ENCODE results near the gene PCAT6.

PCAT6 gene

DNA sequence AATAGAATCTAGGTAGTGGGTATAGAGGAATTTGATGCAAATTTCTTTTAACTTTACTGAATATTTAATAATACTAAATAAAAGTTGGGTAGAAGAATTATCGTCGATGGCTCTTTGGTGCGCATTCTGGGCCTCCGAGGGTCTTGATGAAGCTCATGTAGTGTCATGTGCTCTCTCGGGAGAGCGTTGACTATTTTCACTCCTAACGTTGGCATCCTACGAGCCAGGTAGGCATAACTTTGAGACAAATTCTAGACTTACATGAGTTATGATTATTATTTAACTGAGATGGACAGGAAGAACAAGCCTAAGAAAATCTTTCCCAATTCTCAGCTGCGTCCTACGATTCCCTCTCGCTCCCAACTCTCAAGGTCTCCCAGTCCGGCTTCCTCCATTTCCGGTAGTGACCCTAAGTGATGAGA lies 550 bp upstream of the PCAT6 start:
- ChIA-PET CTCF (interaction anchor here (1.0 kb wide), 1 partner anchor 47 kb away, joined by 3 read pairs; no protein-coding TSS in a partner anchor), POLR2A (ENCODE audit: low non-redundant PET) (interaction anchor here (1.0 to 1.1 kb wide), 3 partner anchors 51 to 78 kb away, joined by 3 to 4 read pairs (median 3); partner anchors contain the start of gene RABIF)
- H3K27ac ChIP-seq: peak overlapping the region; percentile 55
- TF ChIP-seq CTCF (conservative IDR thresholded peaks at IDR 0.05; ENCODE audit: low read depth): no peak
- no peak for DNase-seq (ENCODE audit: low spot score)

DNA sequence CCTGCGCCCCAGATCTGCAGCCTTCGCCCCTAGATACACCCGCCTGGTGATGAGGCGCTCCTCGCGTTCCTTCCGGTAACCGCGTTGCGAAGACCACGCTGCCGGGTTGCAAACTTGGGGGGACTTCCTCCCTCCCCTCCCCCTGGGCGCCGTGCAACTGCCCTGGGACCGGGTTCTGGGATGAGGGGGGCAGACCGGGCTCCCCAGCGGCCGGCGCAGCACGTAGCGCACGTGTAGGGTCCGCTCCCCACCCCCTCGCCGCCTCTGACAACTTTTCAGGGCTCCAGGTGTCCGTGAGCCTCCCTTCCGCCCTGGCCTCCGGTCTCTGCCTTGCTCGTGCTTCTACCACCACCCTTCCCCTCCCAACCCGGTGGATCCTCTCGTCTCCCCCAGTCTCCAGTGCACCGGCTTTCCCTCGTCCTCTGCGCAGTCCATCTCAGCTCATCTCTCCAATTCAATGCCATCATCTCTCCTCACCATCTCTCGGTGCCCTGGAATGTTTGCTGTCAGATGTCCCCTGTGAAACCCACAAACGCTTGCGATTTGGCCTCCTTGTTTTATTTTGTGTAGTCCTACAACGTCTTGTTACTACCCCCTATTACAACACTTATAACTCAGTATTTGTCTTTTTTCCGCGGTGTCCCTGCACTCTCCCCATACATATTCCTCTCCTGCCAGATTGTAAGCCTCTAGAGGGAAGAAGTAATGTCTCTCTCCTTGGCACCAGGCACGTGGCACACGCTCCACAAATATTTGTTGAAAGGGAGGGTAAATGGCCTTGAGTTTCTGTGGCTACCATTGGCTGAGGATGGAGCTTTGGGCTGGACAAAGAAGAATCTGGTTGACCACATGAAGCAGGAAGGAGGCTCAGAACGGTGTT lies 782 bp downstream of the PCAT6 start:
- CTCF ChIA-PET: interaction anchor here (0.5 to 0.8 kb wide), 3 partner anchors 51 to 457 kb away, joined by 3 to 5 read pairs (median 3); no protein-coding TSS in a partner anchor
- POLR2A ChIA-PET (ENCODE audit: low non-redundant PET): interaction anchor here (0.6 to 1.1 kb wide), 4 partner anchors 11 to 77 kb away, joined by 3 to 4 read pairs (median 4); partner anchors contain the start of gene RABIF
- no peak for DNase-seq (ENCODE audit: low spot score)
- H3K27ac ChIP-seq: peak overlapping the region; percentile 55; the same call in 1 of the 2 replicates
- TF ChIP-seq CTCF (conservative IDR thresholded peaks at IDR 0.05; ENCODE audit: low read depth): no peak

GRCh38 chr1:202812176-202813026 lies 1.6 kb downstream of the PCAT6 start:
- ChIA-PET POLR2A (ENCODE audit: low non-redundant PET) (interaction anchor here (0.6 kb wide), 2 partner anchors 24 to 55 kb away, joined by 4 read pairs; no protein-coding TSS in a partner anchor), CTCF (interaction anchor here (0.7 to 0.8 kb wide), 2 partner anchors 51 to 456 kb away, joined by 3 to 5 read pairs; no protein-coding TSS in a partner anchor)
- peak; percentile 59 for DNase-seq (ENCODE audit: low spot score)
- TF ChIP-seq CTCF (conservative IDR thresholded peaks at IDR 0.05; ENCODE audit: low read depth): no peak
- no peak overlapping the region for H3K27ac ChIP-seq

GRCh38 chr1:202815120-202815519 lies 4.4 kb downstream of the PCAT6 start:
- TF ChIP-seq CTCF (conservative IDR thresholded peaks at IDR 0.05; ENCODE audit: low read depth): no peak
- H3K27ac ChIP-seq: no peak overlapping the region
- no peak for DNase-seq (ENCODE audit: low spot score)
- ChIA-PET POLR2A (ENCODE audit: low non-redundant PET) (no interaction called here), CTCF (interaction anchor here (0.6 kb wide), 1 partner anchor 71 kb away, joined by 3 read pairs; no protein-coding TSS in a partner anchor)

DNA sequence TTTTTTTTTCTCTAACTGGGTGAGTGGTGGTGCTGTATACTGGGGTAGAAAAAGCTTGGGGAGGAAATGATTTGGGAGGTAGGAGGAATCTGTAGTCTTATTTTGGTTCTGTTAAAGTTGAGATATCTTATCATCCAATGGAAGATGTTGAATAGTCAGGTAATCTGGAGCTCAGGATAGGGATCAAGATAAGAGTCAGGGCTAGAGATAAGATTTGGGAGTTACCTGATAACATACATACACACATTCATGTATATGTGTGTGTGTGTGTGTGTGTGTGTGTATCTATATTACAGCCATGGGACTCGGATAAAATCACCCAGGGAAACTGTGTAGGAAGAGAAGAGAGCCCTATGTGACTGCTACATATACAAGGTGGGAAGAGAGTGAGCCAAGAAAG lies 8.1 kb downstream of the PCAT6 start:
- ChIA-PET POLR2A (ENCODE audit: low non-redundant PET) (no interaction called here), CTCF (interaction anchor here (0.5 to 0.8 kb wide), 3 partner anchors 21 to 894 kb away, joined by 3 to 5 read pairs (median 3); no protein-coding TSS in a partner anchor)
- H3K27ac ChIP-seq: no peak overlapping the region
- no peak for DNase-seq (ENCODE audit: low spot score)
- TF ChIP-seq CTCF (conservative IDR thresholded peaks at IDR 0.05; ENCODE audit: low read depth): no peak

DNA sequence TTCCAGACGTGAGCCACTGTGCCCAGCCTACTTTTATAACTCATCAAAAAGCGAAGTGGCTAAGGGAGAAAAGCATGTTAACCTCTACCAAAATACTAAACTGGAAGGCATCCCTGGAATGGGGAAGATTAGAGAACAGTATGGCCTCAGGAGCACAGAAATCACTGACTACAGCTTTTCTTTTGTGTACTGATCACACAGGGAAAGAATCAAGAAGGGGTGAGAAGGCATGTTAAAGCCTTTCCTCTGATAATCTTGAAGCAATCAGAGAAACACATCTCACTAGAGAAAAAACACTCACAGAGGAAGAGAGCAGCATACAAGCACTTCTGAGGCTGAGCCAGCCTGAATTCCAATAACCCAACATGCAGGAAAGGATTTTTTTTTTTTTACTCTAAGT lies 10.7 kb downstream of the PCAT6 start:
- no peak overlapping the region for H3K27ac ChIP-seq
- CTCF ChIA-PET: interaction anchor here (0.6 to 0.7 kb wide), 3 partner anchors 54 to 926 kb away, joined by 4 to 7 read pairs (median 5); no protein-coding TSS in a partner anchor
- no peak for DNase-seq (ENCODE audit: low spot score)
- POLR2A ChIA-PET (ENCODE audit: low non-redundant PET): interaction anchor here (0.6 kb wide), 1 partner anchor 35 kb away, joined by 3 read pairs; no protein-coding TSS in a partner anchor
- no peak for TF ChIP-seq CTCF (conservative IDR thresholded peaks at IDR 0.05; ENCODE audit: low read depth)
